Osteocyte (in vitro differentiated cells): ENCODE measurements around the gene KCMF1. TPM values are rescaled to one million over a fixed set of nuclear protein-coding genes. Genes with fewer than 3 reads are reported as not detected.

Source experiments
- DNase-seq: peaks from one replicate; pipeline ENCODE4 v3.0.0; 2021; ENCODE audit warnings: mixed read lengths; ENCODE audit not compliant: unreplicated experiment; ENCODE audit errors: extremely low spot score
- H3K27ac Mint-ChIP-seq: one replicate; pipeline ENCODE4 v1.8.0; 2021; ENCODE audit warnings: mild to moderate bottlenecking, mixed read lengths; ENCODE audit not compliant: unreplicated experiment
- H3K27me3 Mint-ChIP-seq: one replicate; pipeline ENCODE4 v1.8.0; 2021; ENCODE audit warnings: mixed read lengths; ENCODE audit not compliant: unreplicated experiment
- H3K36me3 Mint-ChIP-seq: one replicate; pipeline ENCODE4 v1.8.0; 2021; ENCODE audit warnings: mixed read lengths; ENCODE audit not compliant: unreplicated experiment
- H3K4me1 Mint-ChIP-seq: one replicate; pipeline ENCODE4 v1.8.0; 2021; ENCODE audit warnings: mixed read lengths; ENCODE audit not compliant: unreplicated experiment
- H3K4me3 Mint-ChIP-seq: one replicate; pipeline ENCODE4 v1.8.0; 2021; ENCODE audit warnings: mild to moderate bottlenecking, moderate library complexity, mixed read lengths; ENCODE audit not compliant: unreplicated experiment
- H3K9me3 Mint-ChIP-seq: one replicate; pipeline ENCODE4 v1.8.0; 2021; ENCODE audit warnings: mixed read lengths; ENCODE audit not compliant: unreplicated experiment
- CTCF ChIP-seq: fragments of 200-600 bp; sonication (generic); IDR thresholded peaks from 2 replicates; pipeline ENCODE4 v1.5.0; 2021; ENCODE audit warnings: antibody characterized with exemption, mild to moderate bottlenecking, moderate library complexity
- total RNA-seq: library from RNA; stranded (reverse); gene quantifications from 2 replicates; pipeline ENCODE4 v1.2.1, GENCODE V29; 2021

The KCMF1 gene
- total RNA-seq, 1 donor from 2014 or later = 67.2 TPM

DNA sequence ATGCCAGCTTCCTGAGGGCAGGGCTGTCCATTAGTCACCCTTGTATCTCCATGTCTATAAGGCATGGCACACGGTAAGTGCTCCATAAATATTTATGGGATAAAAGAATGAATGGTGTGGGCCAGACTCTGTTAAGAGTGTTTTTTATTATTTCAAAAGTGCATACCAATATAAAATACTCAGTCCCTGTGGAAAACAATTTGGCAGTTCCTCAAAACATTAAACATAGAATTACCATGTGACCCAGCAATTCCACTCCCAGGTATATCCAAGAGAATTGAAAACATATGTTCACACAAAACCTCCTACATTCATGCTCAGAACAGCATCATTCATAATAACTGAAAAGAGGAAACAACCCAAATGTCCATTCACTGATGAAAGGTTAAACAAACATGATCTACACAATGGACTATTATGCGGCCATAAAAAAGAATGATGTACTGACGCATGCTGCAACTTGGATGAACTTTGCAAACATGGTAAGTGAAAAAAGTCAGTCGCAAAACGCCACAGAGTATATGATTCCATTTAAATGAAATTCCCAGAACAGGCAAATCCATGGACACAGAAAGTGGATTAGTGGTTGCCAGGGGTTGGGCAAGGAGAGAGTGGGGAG, 93.1 kb downstream of the KCMF1 start:
- Mint-ChIP-seq H3K27ac (no peak overlapping the region), H3K27me3 (peaks cover 22% of the 10 kb centered on the region), H3K4me3 (no peak overlapping the region), H3K4me1 (peaks cover 20% of the 10 kb centered on the region), H3K9me3 (no peaks in the 10 kb centered on the region), H3K36me3 (no peaks in the 10 kb centered on the region)
- no peak for TF ChIP-seq CTCF
- no peak for DNase-seq

- no peak for DNase-seq
- no peaks in the 10 kb centered on the region for H3K9me3 Mint-ChIP-seq
- no peaks in the 10 kb centered on the region for H3K36me3 Mint-ChIP-seq
- peaks cover 22% of the 10 kb centered on the region for H3K27me3 Mint-ChIP-seq
- peaks cover 17% of the 10 kb centered on the region for H3K4me1 Mint-ChIP-seq
- H3K4me3 Mint-ChIP-seq = no peak overlapping the region
- H3K27ac Mint-ChIP-seq = no peak overlapping the region
- no peak for TF ChIP-seq CTCF
These were observed 94.1 kb downstream of the KCMF1 start for GRCh38 chr2:85064927-85065577.

- H3K36me3 Mint-ChIP-seq = no peaks in the 10 kb centered on the region
- H3K4me3 Mint-ChIP-seq = no peak overlapping the region
- H3K27ac Mint-ChIP-seq = no peak overlapping the region
- no peak for DNase-seq
- no peak for TF ChIP-seq CTCF
- H3K27me3 Mint-ChIP-seq = peaks cover 22% of the 10 kb centered on the region
- H3K9me3 Mint-ChIP-seq = no peaks in the 10 kb centered on the region
- peaks cover 17% of the 10 kb centered on the region for H3K4me1 Mint-ChIP-seq
These were observed 95.2 kb downstream of the KCMF1 start for GRCh38 chr2:85066006-85066740.

DNA sequence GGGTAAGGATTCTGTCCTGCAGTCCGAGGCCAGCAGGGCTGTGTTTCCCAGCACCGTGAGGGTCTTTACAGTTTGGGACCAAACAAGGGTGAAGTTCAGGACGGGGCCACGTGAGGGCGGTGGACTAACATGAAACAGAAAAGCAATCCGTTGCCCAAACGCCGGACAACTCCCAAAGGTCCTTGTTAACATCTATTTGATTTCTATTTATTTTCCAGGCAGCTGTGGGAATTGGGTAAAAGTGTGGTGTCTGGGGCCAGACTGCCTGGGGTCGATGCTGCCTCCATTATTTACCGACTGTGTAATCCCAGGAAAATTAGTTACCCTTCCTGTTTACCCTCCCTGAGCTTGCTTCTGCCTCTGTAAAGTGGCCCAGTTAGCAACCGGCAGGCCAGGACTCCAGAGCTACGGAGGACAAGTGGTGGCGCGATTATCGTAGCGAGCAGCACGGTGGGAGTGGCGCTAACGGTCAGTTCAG, 96.0 kb downstream of the KCMF1 start:
- Mint-ChIP-seq H3K4me3 (peak overlapping the region; percentile 59), H3K27me3 (peaks cover 16% of the 10 kb centered on the region), H3K27ac (no peak overlapping the region)

More for the DNA sequence above, 96.0 kb downstream of the KCMF1 start:
- Mint-ChIP-seq H3K36me3 (no peaks in the 10 kb centered on the region), H3K9me3 (no peaks in the 10 kb centered on the region), H3K4me1 (peaks cover 17% of the 10 kb centered on the region)
- DNase-seq = peak; percentile 91
- TF ChIP-seq CTCF = peak; percentile 92
